GM12873 (cell line): ENCODE measurements around the gene HNRNPK.

Source experiments
- TF ChIP-seq, protein P1 (sequence below): IDR thresholded peaks from 2 replicates; pipeline ENCODE4 v1.5.1; 2012; ENCODE audit warnings: low read depth, mild to moderate bottlenecking, moderate library complexity, low read length, control low read depth; ENCODE audit not compliant: insufficient read depth; ENCODE audit errors: missing control alignments

HNRNPK gene

DNA sequence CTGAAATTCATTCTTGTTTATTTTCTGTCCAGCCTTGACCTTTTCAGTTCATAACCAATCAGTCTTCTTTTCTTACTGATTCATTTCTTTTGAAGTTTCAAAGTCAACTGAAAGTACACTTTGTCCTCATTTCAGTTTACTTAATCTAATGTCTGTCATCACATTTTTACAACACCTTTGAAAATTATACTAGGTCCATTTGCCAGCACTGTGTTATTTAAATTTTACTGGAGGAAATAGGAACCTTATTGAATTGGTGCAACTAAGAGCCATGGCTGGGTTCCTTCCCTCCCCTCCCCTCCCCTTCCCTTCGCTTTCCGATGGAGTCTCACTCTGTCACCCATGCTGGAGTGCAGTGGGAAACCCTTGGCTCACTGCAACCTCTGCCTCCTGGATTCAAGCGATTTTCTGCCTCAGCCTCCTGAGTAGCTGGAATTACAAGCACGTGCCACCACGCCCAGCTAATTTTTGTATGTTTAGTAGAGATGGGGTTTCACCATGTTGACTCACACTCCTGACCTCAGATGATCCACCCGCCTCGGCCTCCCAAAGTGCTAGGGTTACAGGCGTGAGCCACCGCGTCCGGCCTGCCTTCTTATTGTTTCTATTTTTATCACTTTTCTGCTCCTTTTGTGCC lies 6.9 kb upstream of the HNRNPK start:
- TF ChIP-seq, protein P1, sequence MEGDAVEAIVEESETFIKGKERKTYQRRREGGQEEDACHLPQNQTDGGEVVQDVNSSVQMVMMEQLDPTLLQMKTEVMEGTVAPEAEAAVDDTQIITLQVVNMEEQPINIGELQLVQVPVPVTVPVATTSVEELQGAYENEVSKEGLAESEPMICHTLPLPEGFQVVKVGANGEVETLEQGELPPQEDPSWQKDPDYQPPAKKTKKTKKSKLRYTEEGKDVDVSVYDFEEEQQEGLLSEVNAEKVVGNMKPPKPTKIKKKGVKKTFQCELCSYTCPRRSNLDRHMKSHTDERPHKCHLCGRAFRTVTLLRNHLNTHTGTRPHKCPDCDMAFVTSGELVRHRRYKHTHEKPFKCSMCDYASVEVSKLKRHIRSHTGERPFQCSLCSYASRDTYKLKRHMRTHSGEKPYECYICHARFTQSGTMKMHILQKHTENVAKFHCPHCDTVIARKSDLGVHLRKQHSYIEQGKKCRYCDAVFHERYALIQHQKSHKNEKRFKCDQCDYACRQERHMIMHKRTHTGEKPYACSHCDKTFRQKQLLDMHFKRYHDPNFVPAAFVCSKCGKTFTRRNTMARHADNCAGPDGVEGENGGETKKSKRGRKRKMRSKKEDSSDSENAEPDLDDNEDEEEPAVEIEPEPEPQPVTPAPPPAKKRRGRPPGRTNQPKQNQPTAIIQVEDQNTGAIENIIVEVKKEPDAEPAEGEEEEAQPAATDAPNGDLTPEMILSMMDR, result no peak

DNA sequence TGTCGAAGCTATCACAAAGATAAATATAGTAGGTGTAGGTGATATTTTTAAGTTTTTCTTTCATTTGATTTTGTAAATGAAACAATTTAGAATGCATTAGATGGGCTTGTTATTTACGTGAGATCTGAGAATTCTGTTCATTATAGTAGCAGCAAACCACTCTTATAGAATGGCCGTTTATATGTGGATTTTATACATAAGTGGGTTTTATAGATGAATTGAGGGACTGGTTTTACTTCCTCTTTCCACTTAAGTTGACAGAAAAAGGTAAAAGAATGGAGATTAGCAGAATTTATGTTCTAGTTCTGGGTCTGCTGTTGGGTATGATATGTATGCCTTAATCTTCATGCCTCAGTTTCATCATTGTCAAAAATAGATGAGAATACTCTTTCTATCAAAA lies 6.2 kb upstream of the HNRNPK start:
- TF ChIP-seq, protein P1, result no peak

DNA sequence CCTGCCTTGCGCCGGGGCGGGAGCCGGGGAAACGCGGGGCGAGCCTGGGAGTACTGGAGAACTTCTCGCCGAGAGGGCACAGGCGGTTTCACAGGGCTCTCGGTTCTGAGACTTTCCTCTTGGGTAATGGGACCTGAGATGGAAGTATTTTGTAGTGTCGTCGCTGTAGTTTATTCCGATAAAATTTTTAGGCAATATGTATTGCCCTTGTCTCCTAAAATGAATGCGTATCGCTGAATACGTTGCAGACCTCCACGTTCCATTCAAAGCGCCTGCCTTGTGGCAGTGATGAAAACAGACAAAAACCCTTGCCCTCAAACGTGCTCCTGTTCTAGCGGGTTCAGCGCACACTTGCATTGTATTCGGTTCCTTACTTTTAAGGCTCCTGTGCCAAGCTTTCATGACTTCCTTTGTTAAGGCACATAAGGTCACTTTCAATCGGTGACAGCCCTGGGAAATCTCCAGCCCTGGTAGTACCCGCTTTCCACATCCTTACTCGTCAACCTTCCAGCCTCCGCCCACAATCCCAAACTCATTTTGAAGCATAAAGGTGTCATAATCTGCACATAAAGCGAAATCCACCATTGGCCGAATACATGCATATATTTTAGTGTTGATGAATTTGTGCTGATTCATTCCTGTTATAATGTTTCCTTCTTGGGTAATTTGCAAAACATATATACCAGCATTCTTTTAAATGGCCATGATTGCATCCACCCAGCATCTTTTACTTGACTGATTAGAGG lies 1.3 kb upstream of the HNRNPK start:
- TF ChIP-seq, protein P1, result no peak

DNA sequence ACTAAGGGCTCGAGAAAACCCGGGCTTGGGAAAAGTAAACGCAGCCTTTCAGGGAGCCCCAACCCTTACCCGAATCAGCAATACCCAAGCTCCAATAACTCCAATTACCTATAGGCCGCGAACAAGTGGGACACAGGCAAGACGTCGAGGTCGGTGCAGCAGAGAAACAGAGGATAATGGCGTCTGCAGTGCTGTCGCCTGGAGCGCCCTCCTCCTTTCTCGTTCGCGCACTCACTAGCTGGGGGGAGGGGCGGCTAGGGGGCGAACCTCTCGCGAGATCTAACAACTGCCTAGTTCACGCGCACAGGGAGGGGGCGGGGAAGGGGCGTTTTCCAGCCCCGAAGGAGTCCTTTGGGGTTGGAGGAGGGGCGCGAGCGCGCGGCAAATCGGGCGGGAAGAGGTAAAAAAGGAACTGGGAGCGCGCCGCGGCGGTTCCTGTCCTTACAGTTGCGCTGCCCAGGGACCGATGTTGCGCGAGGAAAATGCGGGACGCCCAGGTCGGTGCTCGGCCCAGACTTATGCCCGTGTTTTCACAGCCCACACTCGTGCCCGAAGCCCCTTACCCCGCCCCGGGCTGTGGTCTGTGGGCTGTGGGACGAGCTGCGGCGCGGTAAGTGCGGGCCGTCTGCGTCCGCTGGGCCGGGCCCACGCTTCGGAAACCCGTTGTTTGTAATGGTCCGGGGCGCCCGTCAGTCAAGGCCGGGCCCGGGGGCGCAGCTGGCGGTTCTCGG lies 545 bp upstream of the HNRNPK start, which contains the start of gene RMI1:
Gene RMI1, plus strand, starts transcription at position 411 of the 731 bp plus-strand sequence. CDS start 20,182 bp downstream, outside the sequence.
- TF ChIP-seq, protein P1, result peak; percentile 23

DNA sequence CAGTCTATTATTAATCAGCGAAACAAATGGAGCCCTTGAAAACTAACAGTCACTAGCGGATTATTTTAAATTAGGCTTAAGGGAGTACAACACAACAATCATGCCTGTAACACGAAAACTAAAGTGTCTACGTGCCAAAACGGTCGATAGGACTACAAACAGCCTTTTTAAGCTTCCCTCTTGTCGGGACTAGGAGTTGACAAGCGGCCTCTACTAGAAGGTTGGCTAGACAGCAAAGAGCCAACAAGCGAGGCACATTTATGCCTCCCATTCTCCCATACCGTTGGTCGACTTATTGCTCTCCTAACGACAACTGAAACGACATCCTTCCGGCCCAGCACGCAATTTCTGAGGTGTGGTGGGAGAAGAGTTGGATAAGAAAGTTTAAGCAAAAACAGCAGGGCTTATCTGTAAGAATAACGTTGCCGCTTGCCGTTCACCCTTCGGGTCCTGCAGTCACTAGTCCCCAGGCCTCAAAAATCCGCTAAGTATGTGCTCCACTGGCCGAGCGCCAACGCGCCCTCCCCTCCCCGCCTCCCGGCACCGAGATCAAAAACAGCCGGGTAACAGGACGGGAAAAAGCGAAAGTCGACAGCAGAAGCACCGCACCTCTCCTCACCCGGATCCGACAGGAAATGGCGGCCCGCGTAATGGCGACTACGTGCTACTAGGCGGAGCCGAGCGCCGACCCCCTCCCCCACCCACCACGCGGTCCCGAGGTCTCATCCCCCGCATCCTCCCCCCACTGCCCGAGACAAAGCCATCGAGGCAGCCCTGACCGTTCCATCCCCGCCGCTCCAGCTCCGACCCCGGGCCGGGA lies 813 bp downstream of the HNRNPK start:
- TF ChIP-seq, protein P1, result no peak

DNA sequence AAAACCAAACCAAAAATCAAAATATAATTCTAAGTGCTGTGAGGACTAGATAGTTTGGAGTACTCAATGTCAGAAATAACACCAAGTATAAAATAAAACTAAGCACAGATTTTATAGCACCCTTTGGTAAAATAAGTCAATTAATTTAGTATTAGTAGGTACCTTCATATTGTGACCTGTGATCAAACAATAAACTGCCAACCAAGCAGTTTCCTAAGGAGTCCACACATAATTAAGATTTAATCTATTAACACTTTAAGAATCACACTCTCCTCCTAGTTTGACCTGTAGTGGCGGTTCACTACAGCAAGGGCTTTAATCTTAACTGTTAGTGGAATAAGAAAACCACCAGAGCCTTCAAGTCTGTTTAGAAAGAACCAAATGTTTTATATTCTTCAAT lies 2.8 kb downstream of the HNRNPK start:
- TF ChIP-seq, protein P1, result no peak

DNA sequence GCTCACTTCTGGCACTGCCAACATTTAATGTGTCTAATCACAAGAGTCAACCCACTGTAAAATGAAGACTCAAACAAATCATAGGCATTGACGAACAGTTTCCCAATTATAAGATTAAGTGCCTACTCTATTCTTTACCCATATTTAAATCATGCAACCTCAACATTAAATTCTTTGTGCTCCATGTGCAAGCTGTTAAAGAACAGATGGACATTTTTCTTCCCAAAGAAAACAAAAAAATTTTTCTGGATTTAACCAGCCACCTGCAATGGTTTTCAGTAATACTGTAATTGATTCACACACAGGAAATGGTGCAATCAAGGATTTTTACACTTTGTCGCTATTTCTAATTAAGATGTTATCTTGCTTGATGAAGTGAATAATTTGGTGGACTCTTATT lies 3.6 kb downstream of the HNRNPK start:
- TF ChIP-seq, protein P1, result no peak
